ENCODE results near the gene GAS2L3. TPM values are rescaled to one million over a fixed set of nuclear protein-coding genes. Genes with fewer than 3 reads are reported as not detected.
"Not testable (repeated sequence)": the region's sequence is repeated elsewhere in the genome, so short reads cannot be mapped to it uniquely, and the experiment has no call there.

Gene GAS2L3
- total and polyA plus RNA-seq, 2 of the 13 experiments (the other 11 are each of a cell fraction or from before 2014, with no cell fraction given): 7.0 to 20.8 TPM

- H3K9ac ChIP-seq (ENCODE audit: insufficient read depth, low read depth, low read length); intact Hi-C loops (cut with micrococcal nuclease; ENCODE audit: unreplicated experiment); H2AFZ ChIP-seq (ENCODE audit: low read length); H3K4me3 ChIP-seq (replicated peaks in 1 of 3; ENCODE audit: insufficient read depth in 1 of 3, low read depth in 2 of 3, low read length in 3 of 3); DNase-seq (ENCODE audit: low spot score); H3K79me2 ChIP-seq (ENCODE audit: insufficient read depth, low read length); ATAC-seq; in situ Hi-C loops (cut with HindIII; ENCODE audit: extremely low pct_ligation_motif_present, low pct_unique_long_range_greater_than_20kb); H3K4me2 ChIP-seq (ENCODE audit: low read depth, low read length); FAIRE-seq; H3K9me3 ChIP-seq (ENCODE audit: low read length); CTCF ChIA-PET (ENCODE audit: low intra/inter-chr PET ratio, low total read pairs); H3K27ac ChIP-seq (ENCODE audit: extremely low read length, insufficient read depth, low read length); H3K27me3 ChIP-seq (ENCODE audit: control insufficient read depth in 1 of 2, insufficient read depth in 2 of 2, low read length in 2 of 2); H4K20me1 ChIP-seq (ENCODE audit: insufficient read depth, low read length); BruUV-seq (replicated peaks): not testable (repeated sequence)
- Histone ChIP-seq H3K4me1 (ENCODE audit: insufficient read depth, low read length) (peaks cover 18% of the 10 kb centered on the region), H3K36me3 (replicated peaks in 1 of 2; ENCODE audit: control insufficient read depth in 1 of 2, insufficient read depth in 2 of 2, low read length in 2 of 2) (peaks cover 2 to 24% of the 10 kb centered on the region in 2 experiments)
- POLR2A ChIA-PET: interaction anchor here (1.5 kb wide), 1 partner anchor 8 kb away, joined by 3 read pairs; no protein-coding TSS in a partner anchor
- 98% methylated on average over 12 of the region's 21 CpGs for WGBS (ENCODE audit: low lambda C conversion rate)
Observed at GRCh38 chr12:100559261-100559660, 14.2 kb upstream of the GAS2L3 start.

GRCh38 chr12:100564090-100564489 is 9.4 kb upstream of the GAS2L3 start:
- 95% methylated on average over 2 of the region's 2 CpGs for WGBS (ENCODE audit: low lambda C conversion rate)
- Histone ChIP-seq H3K27ac (ENCODE audit: extremely low read length, insufficient read depth, low read length) (no peak overlapping the region), H3K36me3 (replicated peaks in 1 of 2; ENCODE audit: control insufficient read depth in 1 of 2, insufficient read depth in 2 of 2, low read length in 2 of 2) (peaks cover 0 to 9% of the 10 kb centered on the region in 2 experiments; a peak in 2 of 5 replicates), H3K27me3 (ENCODE audit: control insufficient read depth in 1 of 2, insufficient read depth in 2 of 2, low read length in 2 of 2) (no peaks in the 10 kb centered on the region), H3K9me3 (ENCODE audit: low read length) (no peaks in the 10 kb centered on the region), H2AFZ (ENCODE audit: low read length) (no peak overlapping the region), H3K4me1 (ENCODE audit: insufficient read depth, low read length) (peaks cover 11% of the 10 kb centered on the region; the same call in 1 of the 2 replicates), H3K4me2 (ENCODE audit: low read depth, low read length) (no peak overlapping the region), H3K79me2 (ENCODE audit: insufficient read depth, low read length) (no peaks in the 10 kb centered on the region), H3K9ac (ENCODE audit: insufficient read depth, low read depth, low read length) (no peak overlapping the region), H4K20me1 (ENCODE audit: insufficient read depth, low read length) (no peaks in the 10 kb centered on the region), H3K4me3 (replicated peaks in 1 of 3; ENCODE audit: insufficient read depth in 1 of 3, low read depth in 2 of 3, low read length in 3 of 3) (no peak overlapping the region)
- in situ Hi-C loops (cut with HindIII; ENCODE audit: extremely low pct_ligation_motif_present, low pct_unique_long_range_greater_than_20kb) (no loop called here), intact Hi-C loops (cut with micrococcal nuclease; ENCODE audit: unreplicated experiment) (no loop called here)
- ChIA-PET CTCF (ENCODE audit: low intra/inter-chr PET ratio, low total read pairs) (no interaction called here), POLR2A (no interaction called here)
- DNase-seq (ENCODE audit: low spot score) (no peak), FAIRE-seq (no peak), ATAC-seq (no peak)
- no TSS peak for BruUV-seq (replicated peaks)
- TF ChIP-seq TBX2 (CRISPR knock-in tag; IDR thresholded peaks at IDR 0.05; ENCODE audit: borderline replicate concordance) (no peak), RBM22 (optimal IDR thresholded peaks at IDR 0.05; ENCODE audit: low read length) (peak; percentile 48), ESRRA (CRISPR knock-in tag; IDR thresholded peaks at IDR 0.05; ENCODE audit: low read depth) (no peak), POLR2AphosphoS2 (IDR thresholded peaks at IDR 0.05; ENCODE audit: low read depth, low read length) (peak; percentile 83; the same call in 1 of the 2 replicates), ZBTB37 (CRISPR knock-in tag; IDR thresholded peaks at IDR 0.05) (no peak), KDM4B (CRISPR knock-in tag; IDR thresholded peaks at IDR 0.05) (no peak), ZNF460 (CRISPR knock-in tag; IDR thresholded peaks at IDR 0.05; ENCODE audit: borderline replicate concordance) (no peak), ZNF235 (CRISPR knock-in tag; IDR thresholded peaks at IDR 0.05; ENCODE audit: borderline replicate concordance) (no peak)
